GM12878 (cell line): ENCODE measurements around the gene C5AR1. TPM values are rescaled to one million over a fixed set of nuclear protein-coding genes. Genes with fewer than 3 reads are reported as not detected.

Experiments used
- ATAC-seq: fragments of 200-7000 bp; cut with Tn5 transposase; 3 replicates; pipeline ENCODE4 v1.9.1; 2020; ENCODE audit warnings: mild to moderate bottlenecking, moderate library complexity
- BruUV-seq: library from RNA; stranded (reverse); fragments of 400-500 nt; replicated peaks from 2 replicates; lab custom pipeline; 2021; lab: Mats Ljungman, UMichigan
- CTCF ChIA-PET: fragments of 300-600 bp; sonication (Branson Sonifier 250); formaldehyde crosslinking; extraction: SDS; loops from one replicate; lab custom pipeline; 2021; ENCODE audit warnings: inconsistent platforms; lab: Yijun Ruan, JAX
- POLR2A ChIA-PET: fragments of 350-600 bp; formaldehyde crosslinking; extraction: SDS; loops from one replicate; lab custom pipeline; 2021; ENCODE audit warnings: inconsistent platforms; lab: Charles Lee
- RAD21 ChIA-PET: fragments of 300-600 bp; sonication (Branson Sonifier 250); formaldehyde crosslinking; loops from one replicate; lab custom pipeline; 2023; ENCODE audit warnings: antibody characterized with exemption; ENCODE audit not compliant: unreplicated experiment; lab: Charles Lee
- SMC1A ChIA-PET: fragments of 300-600 bp; sonication (Branson Sonifier 250); formaldehyde crosslinking; loops from one replicate; lab custom pipeline; 2023; ENCODE audit not compliant: unreplicated experiment, uncharacterized antibody; lab: Charles Lee
- DNase-seq: peaks from one replicate; pipeline ENCODE4 v3.0.0-alpha.2; 2011; ENCODE audit warnings: low read depth, low spot score
- FAIRE-seq: peaks from 3 replicates; lab custom pipeline; 2011; peaks lifted over from hg19 to GRCh38; lab: Jason Lieb, UNC
- H2AFZ ChIP-seq: 2 replicates; pipeline ENCODE4 v1.6.0; 2011; ENCODE audit warnings: low read depth, low read length, control low read depth; ENCODE audit not compliant: control insufficient read depth
- H3K27ac ChIP-seq: 2 replicates; pipeline ENCODE4 v1.5.1; 2011; ENCODE audit warnings: control low read depth; ENCODE audit not compliant: control insufficient read depth, insufficient read depth
- H3K27me3 ChIP-seq, 2 experiments: replicated peaks in 1 of 2; 2 replicates each; pipeline versions ENCODE4 v1.6.0 to v1.6.1; 2011; ENCODE audit warnings: low read length in 1 of 2; ENCODE audit not compliant: control insufficient read depth in 2 of 2, insufficient read depth in 2 of 2
- H3K36me3 ChIP-seq, 2 experiments: 2 replicates each; pipeline ENCODE4 v1.5.1; 2011; ENCODE audit warnings: low read length in 1 of 2; ENCODE audit not compliant: control insufficient read depth in 2 of 2, insufficient read depth in 2 of 2
- H3K4me1 ChIP-seq: 2 replicates; pipeline ENCODE4 v1.6.1; 2011; ENCODE audit warnings: mild to moderate bottlenecking, low read length, moderate library complexity, mixed read lengths; ENCODE audit not compliant: control insufficient read depth, insufficient read depth
- H3K4me2 ChIP-seq: 2 replicates; pipeline ENCODE4 v1.6.0; 2011; ENCODE audit warnings: control low read depth; ENCODE audit not compliant: control insufficient read depth, insufficient read depth
- H3K4me3 ChIP-seq: fragments of 200-600 bp; sonication (generic); 2 replicates; pipeline ENCODE4 v1.5.1; 2016
- H3K79me2 ChIP-seq: 2 replicates; pipeline ENCODE4 v1.6.0; 2011; ENCODE audit warnings: low read length; ENCODE audit not compliant: control insufficient read depth, insufficient read depth
- H3K9ac ChIP-seq: 2 replicates; pipeline ENCODE4 v1.8.0; 2011; ENCODE audit warnings: low read length, control low read depth, mixed read lengths; ENCODE audit not compliant: control insufficient read depth, insufficient read depth
- H3K9me3 ChIP-seq: replicated peaks from 3 replicates; pipeline ENCODE4 v1.5.1; 2011; ENCODE audit warnings: mild to moderate bottlenecking, low read length; ENCODE audit not compliant: control insufficient read depth, insufficient read depth
- H4K20me1 ChIP-seq: 2 replicates; pipeline ENCODE4 v1.6.0; 2011; ENCODE audit not compliant: control insufficient read depth, insufficient read depth
- CEBPB ChIP-seq, 2 experiments: fragments of 150-350 bp in 1 of 2; IDR thresholded peaks; 2 replicates each; pipeline ENCODE4 v1.6.1; 2012 to 2014; ENCODE audit warnings: low read depth in 2 of 2, low read length in 2 of 2, borderline replicate concordance in 1 of 2, inconsistent platforms in 1 of 2
- TARDBP ChIP-seq: IDR thresholded peaks from 2 replicates; pipeline ENCODE4 v1.6.1; 2016; ENCODE audit warnings: borderline replicate concordance
- WGBS: methylation state at CpG from one replicate; pipeline ENCODE4 v1.1.6; 2016; ENCODE audit warnings: low lambda C conversion rate; ENCODE audit not compliant: insufficient replicate concordance, insufficient coverage; ENCODE audit errors: missing lambda C conversion rate; 5-methylcytosine and 5-hydroxymethylcytosine counted together
- in situ Hi-C: fragments of 300-500 bp; cut with MboI; formaldehyde crosslinking; loops from 9 replicates; pipeline ENCODE4 v1.14.3; 2018; ENCODE audit warnings: mixed read lengths
- intact Hi-C: fragments of 100-400 bp; cut with micrococcal nuclease; formaldehyde crosslinking; loops from one replicate; pipeline ENCODE4 v1.14.2; 2022; ENCODE audit not compliant: unreplicated experiment
- polyA plus RNA-seq, 11 experiments: library from polyadenylated mRNA; depleted of rRNA in 4 of 11; unstranded in 6 of 11; stranded (reverse) in 5 of 11; fragments of >200 nt; fragmentation: Nextera tagmentation in 4 of 11; fragmentation: Illumina TruSeq in 1 of 11; extraction: Ambion mirVana in 4 of 11; extraction: Trizol in 1 of 11; gene quantifications; 1 replicate in 1 of 11; 2 replicates in 10 of 11; pipeline versions ENCODE4 v1.2.1 to v1.2.3, GENCODE V29; 2011 to 2016; ENCODE audit warnings: inconsistent platforms in 2 of 11, missing spikeins in 2 of 11, low read depth in 1 of 11
- total RNA-seq, 4 experiments: library from RNA; depleted of rRNA in 3 of 4; stranded (reverse); fragments of >200 nt in 3 of 4; fragmentation: Illumina TruSeq in 1 of 4; extraction: Trizol in 1 of 4; gene quantifications; 2 replicates each; pipeline versions ENCODE4 v1.2.1 to v1.2.3, GENCODE V29; 2013 to 2021
- TF ChIP-seq, protein P1 (sequence below): fragments of 450-650 bp; formaldehyde crosslinking; IDR thresholded peaks from 2 replicates; pipeline ENCODE4 v1.4.0; 2022; ENCODE audit warnings: mild to moderate bottlenecking, moderate library complexity

The C5AR1 gene
- total and polyA plus RNA-seq, 10 of the 15 experiments (the other 5 are each of a cell fraction or from before 2014, with no cell fraction given), result 0.04 to 1.5 (median 0.18) TPM

DNA sequence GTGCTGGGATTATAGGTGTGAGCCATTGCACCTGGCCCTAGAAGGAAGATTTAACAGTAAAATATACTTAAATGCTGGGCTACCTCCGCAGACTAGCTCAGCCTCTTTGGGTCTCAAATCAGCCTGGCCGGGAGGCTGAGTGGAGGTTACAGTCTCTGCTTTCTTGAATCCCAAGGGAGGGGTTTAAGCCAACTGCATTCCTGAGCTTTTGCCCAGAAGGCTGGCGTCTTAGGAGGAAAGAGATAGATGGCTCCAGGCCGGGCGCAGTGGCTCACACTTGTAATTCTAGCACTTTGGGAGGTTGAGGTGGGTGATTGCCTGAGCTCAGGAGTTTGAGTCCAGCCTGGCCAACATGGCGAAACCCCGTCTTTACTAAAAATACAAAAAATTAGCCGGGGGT lies 623 bp upstream of the C5AR1 start:
- Histone ChIP-seq H3K36me3 (no peaks in the 10 kb centered on the region; a peak in 1 of 4 replicates), H3K9me3 (no peaks in the 10 kb centered on the region; the same call in 2 of the 3 replicates), H3K79me2 (no peaks in the 10 kb centered on the region), H2AFZ (no peak overlapping the region), H3K4me3 (no peak overlapping the region), H3K27me3 (no peaks in the 10 kb centered on the region), H4K20me1 (no peaks in the 10 kb centered on the region), H3K27ac (no peak overlapping the region), H3K4me2 (no peak overlapping the region), H3K4me1 (peaks cover 2% of the 10 kb centered on the region), H3K9ac (no peak overlapping the region)
- ChIA-PET SMC1A (interaction anchor here (1.3 to 1.6 kb wide), 3 partner anchors 12 to 119 kb away, joined by 3 to 5 read pairs (median 4); no protein-coding TSS in a partner anchor), RAD21 (interaction anchor here (0.9 to 1.0 kb wide), 2 partner anchors 40 to 82 kb away, joined by 3 to 7 read pairs; partner anchors contain the start of gene DHX34), POLR2A (interaction anchor here (0.7 kb wide), 1 partner anchor 683 kb away, joined by 5 read pairs; no protein-coding TSS in a partner anchor), CTCF (interaction anchor here (0.7 to 2.1 kb wide), 5 partner anchors 13 to 83 kb away, joined by 3 to 16 read pairs (median 8); partner anchors contain the start of gene DHX34)
- DNase-seq, result no peak
- ATAC-seq, result no peak
- no peak for FAIRE-seq
- 33% methylated on average over 8 of the region's 8 CpGs for WGBS
- BruUV-seq, result no TSS peak
- in situ Hi-C loops, result no loop called here
- TF ChIP-seq TARDBP (no peak), CEBPB (IDR thresholded peaks at IDR 0.05; ENCODE audit: borderline replicate concordance in 1 of 2, low read depth in 2 of 2, low read length in 2 of 2) (no peak)
- TF ChIP-seq, protein P1, sequence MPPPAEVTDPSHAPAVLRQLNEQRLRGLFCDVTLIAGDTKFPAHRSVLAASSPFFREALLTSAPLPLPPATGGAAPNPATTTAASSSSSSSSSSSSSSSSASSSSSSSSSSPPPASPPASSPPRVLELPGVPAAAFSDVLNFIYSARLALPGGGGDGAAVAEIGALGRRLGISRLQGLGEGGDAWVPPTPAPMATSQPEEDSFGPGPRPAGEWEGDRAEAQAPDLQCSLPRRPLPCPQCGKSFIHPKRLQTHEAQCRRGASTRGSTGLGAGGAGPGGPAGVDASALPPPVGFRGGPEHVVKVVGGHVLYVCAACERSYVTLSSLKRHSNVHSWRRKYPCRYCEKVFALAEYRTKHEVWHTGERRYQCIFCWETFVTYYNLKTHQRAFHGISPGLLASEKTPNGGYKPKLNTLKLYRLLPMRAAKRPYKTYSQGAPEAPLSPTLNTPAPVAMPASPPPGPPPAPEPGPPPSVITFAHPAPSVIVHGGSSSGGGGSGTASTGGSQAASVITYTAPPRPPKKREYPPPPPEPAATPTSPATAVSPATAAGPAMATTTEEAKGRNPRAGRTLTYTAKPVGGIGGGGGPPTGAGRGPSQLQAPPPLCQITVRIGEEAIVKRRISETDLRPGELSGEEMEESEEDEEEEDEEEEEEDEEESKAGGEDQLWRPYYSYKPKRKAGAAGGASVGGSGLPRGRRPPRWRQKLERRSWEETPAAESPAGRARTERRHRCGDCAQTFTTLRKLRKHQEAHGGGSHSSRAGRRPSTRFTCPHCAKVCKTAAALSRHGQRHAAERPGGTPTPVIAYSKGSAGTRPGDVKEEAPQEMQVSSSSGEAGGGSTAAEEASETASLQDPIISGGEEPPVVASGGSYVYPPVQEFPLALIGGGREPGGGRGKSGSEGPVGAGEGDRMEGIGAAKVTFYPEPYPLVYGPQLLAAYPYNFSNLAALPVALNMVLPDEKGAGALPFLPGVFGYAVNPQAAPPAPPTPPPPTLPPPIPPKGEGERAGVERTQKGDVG (CRISPR knock-in tag), result no peak
- intact Hi-C loops, result no loop called here
